Measurements from ENCODE around the gene SEZ6.

Gene SEZ6

GRCh38 chr17:29005936-29006511, at the start of gene SEZ6:
TSS of gene SEZ6 (minus strand) at chr17:29006033. CDS start at chr17:29005869, 164 bp downstream.
- DNase-seq (ENCODE audit: low read depth in 3 of 3) = peak; percentile 23 to 72 (median 40)

GRCh38 chr17:29054835-29055234, 49.0 kb upstream of the SEZ6 start:
- no peak for DNase-seq (ENCODE audit: low read depth in 3 of 3)

- DNase-seq (ENCODE audit: low read depth in 3 of 3) = no peak
Observed at GRCh38 chr17:29051731-29052130, 45.9 kb upstream of the SEZ6 start.

GRCh38 chr17:29051194-29051593, 45.4 kb upstream of the SEZ6 start:
- DNase-seq (ENCODE audit: low read depth in 3 of 3) = no peak

GRCh38 chr17:29050176-29050575, 44.3 kb upstream of the SEZ6 start:
- no peak for DNase-seq (ENCODE audit: low read depth in 3 of 3)

- no peak for DNase-seq (ENCODE audit: low read depth in 3 of 3)
Observed at GRCh38 chr17:29049541-29050145, 43.8 kb upstream of the SEZ6 start.

- no peak for DNase-seq (ENCODE audit: low read depth in 3 of 3)
Observed at GRCh38 chr17:29048440-29049368, 42.9 kb upstream of the SEZ6 start.

GRCh38 chr17:29046473-29046839, 40.6 kb upstream of the SEZ6 start:
- DNase-seq (ENCODE audit: low read depth in 3 of 3) = no peak

- DNase-seq (ENCODE audit: low read depth in 3 of 3) = no peak
Observed at GRCh38 chr17:29045734-29046472, 40.1 kb upstream of the SEZ6 start.

GRCh38 chr17:29045026-29045425, 39.2 kb upstream of the SEZ6 start:
- DNase-seq (ENCODE audit: low read depth in 3 of 3) = no peak

GRCh38 chr17:29043539-29044145, 37.8 kb upstream of the SEZ6 start:
- no peak for DNase-seq (ENCODE audit: low read depth in 3 of 3)

- no peak for DNase-seq (ENCODE audit: low read depth in 3 of 3)
Observed at GRCh38 chr17:29042679-29043538, 37.1 kb upstream of the SEZ6 start, which contains the start of gene PIPOX. TSS of gene PIPOX (plus strand) at chr17:29043141. CDS start at chr17:29043226, 85 bp downstream.

- no peak for DNase-seq (ENCODE audit: low read depth in 3 of 3)
Observed at GRCh38 chr17:29042026-29042678, 36.3 kb upstream of the SEZ6 start.

- DNase-seq (ENCODE audit: low read depth in 3 of 3) = no peak
Observed at GRCh38 chr17:29041571-29041970, 35.7 kb upstream of the SEZ6 start.

GRCh38 chr17:29041091-29041490, 35.3 kb upstream of the SEZ6 start:
- DNase-seq (ENCODE audit: low read depth in 3 of 3) = no peak

- DNase-seq (ENCODE audit: low read depth in 3 of 3) = no peak
Observed at GRCh38 chr17:29039764-29040598, 34.1 kb upstream of the SEZ6 start.

- no peak for DNase-seq (ENCODE audit: low read depth in 3 of 3)
Observed at GRCh38 chr17:29038085-29038795, 32.4 kb upstream of the SEZ6 start.

- no peak for DNase-seq (ENCODE audit: low read depth in 3 of 3)
Observed at GRCh38 chr17:29037739-29038084, 31.9 kb upstream of the SEZ6 start.

GRCh38 chr17:29036584-29036983, 30.8 kb upstream of the SEZ6 start:
- no peak for DNase-seq (ENCODE audit: low read depth in 3 of 3)
